ENCODE measurements around the gene PRKN. TPM values are rescaled to one million over a fixed set of nuclear protein-coding genes. Genes with fewer than 3 reads are reported as not detected.
A peak's percentile ranks its signal among the peaks of the same experiment; 100 is the strongest.

The PRKN gene
- total RNA-seq, 1 experiment from 2014 or later, result 2.0 TPM

DNA sequence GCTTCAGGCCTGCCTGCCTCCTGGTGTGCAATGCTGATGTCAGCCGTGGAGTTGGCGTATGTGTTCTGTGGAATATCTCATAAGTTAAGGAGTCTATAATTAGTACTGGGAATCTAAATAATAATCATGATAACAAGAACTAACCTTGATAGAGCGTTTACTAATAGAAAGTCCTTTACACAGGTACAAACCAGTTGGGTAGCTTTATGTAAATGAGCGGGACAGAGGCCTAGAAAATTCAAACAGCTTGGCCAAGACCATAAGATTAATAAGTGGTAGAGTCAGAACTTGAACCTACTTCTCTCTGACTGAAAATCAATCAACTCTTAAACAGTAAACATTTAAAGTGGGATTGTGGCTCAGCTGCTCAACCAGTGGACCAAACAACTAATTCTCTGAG is 882.8 kb downstream of the PRKN start:
- no peaks in the 10 kb centered on the region for H3K4me1 ChIP-seq (ENCODE audit: insufficient read depth, low read length)
- no peaks in the 10 kb centered on the region for H3K23me2 ChIP-seq (ENCODE audit: insufficient read length, low read depth, low read length, poor library complexity, severe bottlenecking)
- no peak for DNase-seq

More for the DNA sequence above, 882.8 kb downstream of the PRKN start:
- H3K79me2 ChIP-seq (ENCODE audit: insufficient read depth, low read length), result no peaks in the 10 kb centered on the region
- H3K27me3 ChIP-seq (ENCODE audit: insufficient read depth, low read length), result no peaks in the 10 kb centered on the region
- H3K23ac ChIP-seq (ENCODE audit: insufficient read length, low read depth, low read length), result no peak overlapping the region
- H3K79me1 ChIP-seq (ENCODE audit: insufficient read depth, low read depth, low read length, poor library complexity, severe bottlenecking), result no peaks in the 10 kb centered on the region
- no peak overlapping the region for H3K27ac ChIP-seq (ENCODE audit: insufficient read length, low read depth, low read length)
- H3K14ac ChIP-seq (ENCODE audit: insufficient read depth, low read length), result no peak overlapping the region
- no peak overlapping the region for H4K8ac ChIP-seq (replicated peaks; ENCODE audit: insufficient read length, low read depth, low read length)
- no peak overlapping the region for H2BK12ac ChIP-seq (ENCODE audit: insufficient read length, low read depth, low read length)
- H4K20me1 ChIP-seq (ENCODE audit: control insufficient read depth, insufficient read depth, insufficient read length), result no peaks in the 10 kb centered on the region
- no peak overlapping the region for H3K4ac ChIP-seq (ENCODE audit: low read depth, low read length)
- H2BK120ac ChIP-seq (ENCODE audit: low read depth, low read length, poor library complexity, severe bottlenecking), result no peak overlapping the region
- no peak overlapping the region for H2BK5ac ChIP-seq (ENCODE audit: insufficient read length, low read length)
- no peak overlapping the region for H4K5ac ChIP-seq (ENCODE audit: insufficient read length, low read depth, low read length)
- H3K4me1 Mint-ChIP-seq, result peaks cover 9% of the 10 kb centered on the region in 2 experiments; a peak in 3 of 4 replicates
- peak overlapping the region in 1 of 3 experiments; percentile 79; a peak in 1 of 7 replicates for H3K27ac Mint-ChIP-seq
- H3K4me2 ChIP-seq (ENCODE audit: insufficient read depth, insufficient read length, low read length), result no peak overlapping the region
- H3K36me3 Mint-ChIP-seq (ENCODE audit: insufficient read depth in 1 of 3, low read depth in 3 of 3), result no peaks in the 10 kb centered on the region
- no peak overlapping the region for H2AFZ ChIP-seq (ENCODE audit: low read length)
- no peak overlapping the region for H2BK15ac ChIP-seq (ENCODE audit: low read depth, low read length)
- H2BK20ac ChIP-seq (ENCODE audit: low read depth, low read length, poor library complexity, severe bottlenecking), result no peak overlapping the region
- no peaks in the 10 kb centered on the region for H3K9me3 Mint-ChIP-seq
- no peak overlapping the region for H3K9ac ChIP-seq (ENCODE audit: extremely low read depth, insufficient read length, low read length)
- no peak overlapping the region for H3K18ac ChIP-seq (ENCODE audit: insufficient read length, low read depth, low read length)
- no peaks in the 10 kb centered on the region for H3K27me3 Mint-ChIP-seq (ENCODE audit: low read depth)
- H3K9me3 ChIP-seq (ENCODE audit: control insufficient read depth, low read depth, low read length), result no peaks in the 10 kb centered on the region
- no peak overlapping the region for H2AK5ac ChIP-seq (ENCODE audit: insufficient read length, low read length)
- no peak overlapping the region for H3T11ph ChIP-seq (ENCODE audit: low read length)
- TF ChIP-seq, protein P1, sequence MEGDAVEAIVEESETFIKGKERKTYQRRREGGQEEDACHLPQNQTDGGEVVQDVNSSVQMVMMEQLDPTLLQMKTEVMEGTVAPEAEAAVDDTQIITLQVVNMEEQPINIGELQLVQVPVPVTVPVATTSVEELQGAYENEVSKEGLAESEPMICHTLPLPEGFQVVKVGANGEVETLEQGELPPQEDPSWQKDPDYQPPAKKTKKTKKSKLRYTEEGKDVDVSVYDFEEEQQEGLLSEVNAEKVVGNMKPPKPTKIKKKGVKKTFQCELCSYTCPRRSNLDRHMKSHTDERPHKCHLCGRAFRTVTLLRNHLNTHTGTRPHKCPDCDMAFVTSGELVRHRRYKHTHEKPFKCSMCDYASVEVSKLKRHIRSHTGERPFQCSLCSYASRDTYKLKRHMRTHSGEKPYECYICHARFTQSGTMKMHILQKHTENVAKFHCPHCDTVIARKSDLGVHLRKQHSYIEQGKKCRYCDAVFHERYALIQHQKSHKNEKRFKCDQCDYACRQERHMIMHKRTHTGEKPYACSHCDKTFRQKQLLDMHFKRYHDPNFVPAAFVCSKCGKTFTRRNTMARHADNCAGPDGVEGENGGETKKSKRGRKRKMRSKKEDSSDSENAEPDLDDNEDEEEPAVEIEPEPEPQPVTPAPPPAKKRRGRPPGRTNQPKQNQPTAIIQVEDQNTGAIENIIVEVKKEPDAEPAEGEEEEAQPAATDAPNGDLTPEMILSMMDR (conservative IDR thresholded peaks at IDR 0.05), result no peak
- no CpG with 5 or more reads among the region's 4 CpGs for WGBS (ENCODE audit: extremely low coverage, insufficient read length, low lambda C conversion rate)
- no peak overlapping the region for H4K91ac ChIP-seq (ENCODE audit: insufficient read length, low read depth, low read length)
- H3K56ac ChIP-seq (ENCODE audit: insufficient read length, low read depth, low read length), result no peak overlapping the region
- H3K4me3 Mint-ChIP-seq, result no peak overlapping the region
